ENCODE results near the gene MXI1.
A peak's percentile ranks its signal among the peaks of the same experiment; 100 is the strongest.

Gene MXI1

DNA sequence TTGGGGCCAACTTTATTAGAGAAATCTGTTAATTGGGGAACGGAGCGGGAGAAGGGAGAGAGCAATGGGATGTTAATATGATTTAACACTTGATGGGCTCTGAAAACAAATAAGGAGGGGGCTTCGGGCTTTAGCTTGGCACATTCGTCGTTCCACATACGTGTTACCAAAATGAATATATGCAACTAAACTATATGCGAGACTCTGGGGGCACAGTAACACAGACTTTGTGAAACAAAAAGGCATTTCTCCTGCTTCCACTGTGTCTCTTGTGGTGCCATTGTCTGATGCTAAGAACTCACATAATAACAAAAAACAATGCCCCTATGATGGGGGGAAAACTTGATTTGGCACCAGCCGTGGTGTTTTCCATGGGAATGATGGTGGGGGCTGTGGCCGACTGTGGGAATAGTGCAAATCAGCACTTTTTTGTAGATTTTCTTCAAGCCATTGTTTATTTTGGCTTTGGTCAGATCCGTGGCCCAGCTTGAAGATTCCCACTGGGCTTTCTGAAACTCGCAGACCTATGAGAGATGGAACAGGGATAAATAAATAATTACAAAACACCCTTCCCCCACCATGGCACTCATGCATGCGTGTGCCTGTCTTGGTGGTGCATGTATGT lies 2.2 kb upstream of the MXI1 start:
- ChIA-PET POLR2A (no interaction called here), CTCF (interaction anchor here (1.0 to 2.6 kb wide), 5 partner anchors 16 to 76 kb away, joined by 3 to 11 read pairs (median 6); no protein-coding TSS in a partner anchor)
- DNase-seq (ENCODE audit: extremely low spot score), result no peak
- TF ChIP-seq TARDBP (IDR thresholded peaks at IDR 0.05) (no peak), SP1 (IDR thresholded peaks at IDR 0.05) (no peak), LEF1 (IDR thresholded peaks at IDR 0.05; ENCODE audit: borderline replicate concordance) (no peak), L3MBTL2 (conservative IDR thresholded peaks at IDR 0.05) (no peak), ZNF384 (IDR thresholded peaks at IDR 0.05) (no peak), ELF4 (IDR thresholded peaks at IDR 0.05) (no peak), FOXA1 (IDR thresholded peaks at IDR 0.05) (no peak), NFRKB (IDR thresholded peaks at IDR 0.05) (no peak), BHLHE40 (IDR thresholded peaks at IDR 0.05; ENCODE audit: borderline replicate concordance) (no peak), CTBP1 (IDR thresholded peaks at IDR 0.05; ENCODE audit: borderline replicate concordance) (no peak), FOXM1 (IDR thresholded peaks at IDR 0.05; ENCODE audit: borderline replicate concordance) (no peak)
- TF ChIP-seq, protein P1, sequence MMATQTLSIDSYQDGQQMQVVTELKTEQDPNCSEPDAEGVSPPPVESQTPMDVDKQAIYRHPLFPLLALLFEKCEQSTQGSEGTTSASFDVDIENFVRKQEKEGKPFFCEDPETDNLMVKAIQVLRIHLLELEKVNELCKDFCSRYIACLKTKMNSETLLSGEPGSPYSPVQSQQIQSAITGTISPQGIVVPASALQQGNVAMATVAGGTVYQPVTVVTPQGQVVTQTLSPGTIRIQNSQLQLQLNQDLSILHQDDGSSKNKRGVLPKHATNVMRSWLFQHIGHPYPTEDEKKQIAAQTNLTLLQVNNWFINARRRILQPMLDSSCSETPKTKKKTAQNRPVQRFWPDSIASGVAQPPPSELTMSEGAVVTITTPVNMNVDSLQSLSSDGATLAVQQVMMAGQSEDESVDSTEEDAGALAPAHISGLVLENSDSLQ (IDR thresholded peaks at IDR 0.05), result no peak

DNA sequence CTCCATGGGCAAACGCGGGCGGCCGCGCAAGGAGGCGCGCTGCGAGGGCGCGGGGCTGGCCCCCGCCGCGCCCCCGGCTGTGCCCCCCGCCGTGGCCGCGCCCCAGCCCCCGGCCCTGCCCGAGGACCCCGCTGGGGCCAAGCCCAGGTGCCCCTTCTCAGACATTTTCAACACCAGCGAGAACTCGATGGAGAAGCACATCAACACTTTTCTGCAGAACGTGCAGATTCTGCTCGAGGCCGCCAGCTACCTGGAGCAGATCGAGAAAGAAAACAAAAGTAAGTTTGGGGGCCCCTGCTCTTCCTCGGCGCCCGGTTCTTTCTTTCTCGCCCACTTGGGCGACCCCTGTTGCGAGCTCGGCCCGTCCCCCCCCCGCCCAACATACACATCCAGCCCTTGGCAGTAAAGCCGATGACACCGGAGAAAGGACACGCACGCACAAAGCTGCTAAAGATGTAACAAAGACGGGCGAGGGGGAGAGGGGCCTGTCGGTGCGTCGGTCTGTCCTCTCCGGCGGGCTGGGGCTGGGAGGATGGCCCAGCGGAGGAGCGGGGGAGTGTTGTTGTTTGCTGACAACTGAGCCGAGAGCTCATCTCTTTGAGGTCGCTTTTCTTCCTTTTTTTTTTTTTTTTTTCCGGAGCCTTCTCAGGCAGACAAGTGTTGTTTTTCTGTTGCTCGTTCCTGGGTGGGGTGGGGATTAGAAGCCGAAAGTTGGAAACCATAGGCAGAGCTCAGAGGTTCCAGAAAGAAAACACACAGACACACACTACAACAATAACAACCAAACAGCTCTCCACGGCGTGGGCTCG lies 604 bp downstream of the MXI1 start:
- peak; percentile 42 for DNase-seq (ENCODE audit: extremely low spot score)
- TF ChIP-seq ARNT (IDR thresholded peaks at IDR 0.05) (no peak), L3MBTL2 (conservative IDR thresholded peaks at IDR 0.05) (peak; percentile 70)
- CTCF ChIA-PET, result interaction anchor here (0.6 to 1.6 kb wide), 6 partner anchors 39 to 134 kb away, joined by 3 to 7 read pairs (median 4); no protein-coding TSS in a partner anchor
- POLR2A ChIA-PET, result interaction anchor here (0.7 to 5.8 kb wide), 2 partner anchors 14 to 97 kb away, joined by 4 to 83 read pairs; partner anchors contain the start of gene SMNDC1

DNA sequence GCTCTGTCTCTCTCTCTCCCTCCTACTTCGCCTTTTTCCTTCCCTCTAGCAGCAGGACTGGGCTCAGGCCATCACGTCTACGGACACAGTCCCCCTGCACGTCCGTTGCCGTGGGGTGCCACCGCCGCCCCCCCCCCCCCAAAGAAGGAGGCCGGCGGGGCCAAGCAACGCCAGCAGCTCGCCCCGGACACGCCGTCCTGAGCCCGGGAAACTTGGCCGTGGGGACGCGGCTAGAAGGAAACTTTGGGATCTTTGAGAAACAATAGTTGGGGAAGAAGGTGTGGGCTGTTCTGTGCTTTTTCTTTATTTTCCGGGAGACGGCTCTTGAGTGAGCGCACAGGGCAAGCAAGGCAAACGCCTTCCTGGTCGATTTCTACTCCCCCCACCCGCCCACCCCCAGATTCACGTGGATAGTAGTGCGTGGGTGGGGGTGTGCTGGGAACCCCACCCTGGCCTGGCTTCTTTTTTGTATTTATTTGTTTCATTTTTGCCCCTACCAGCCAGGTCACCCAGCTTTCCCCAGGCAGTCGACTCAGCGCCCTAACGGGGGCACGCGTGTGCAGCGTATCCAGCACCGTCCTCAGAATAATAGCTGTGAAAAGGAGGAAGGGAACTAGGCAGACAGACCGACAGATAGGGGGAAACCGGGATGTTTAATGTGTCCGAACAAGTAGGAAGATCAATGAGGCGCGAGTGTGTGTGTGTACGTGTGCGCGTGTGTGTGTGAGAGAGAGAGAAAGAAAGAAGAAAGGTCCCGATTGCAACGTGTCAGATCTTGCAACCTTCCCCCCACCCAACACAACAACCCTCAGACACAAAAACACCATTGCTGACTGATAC lies 1.4 kb downstream of the MXI1 start:
- TF ChIP-seq TARDBP (IDR thresholded peaks at IDR 0.05), result 0 out of 2 replicates have a peak, but pooled peaks have one; percentile 33
- no peak for TF ChIP-seq L3MBTL2 (conservative IDR thresholded peaks at IDR 0.05)
- ChIA-PET POLR2A (interaction anchor here (0.7 to 5.8 kb wide), 4 partner anchors 13 to 96 kb away, joined by 4 to 83 read pairs (median 6); partner anchors contain the start of gene SMNDC1), CTCF (interaction anchor here (0.6 to 1.6 kb wide), 4 partner anchors 40 to 135 kb away, joined by 3 to 7 read pairs (median 4); no protein-coding TSS in a partner anchor)
- no peak for DNase-seq (ENCODE audit: extremely low spot score)

DNA sequence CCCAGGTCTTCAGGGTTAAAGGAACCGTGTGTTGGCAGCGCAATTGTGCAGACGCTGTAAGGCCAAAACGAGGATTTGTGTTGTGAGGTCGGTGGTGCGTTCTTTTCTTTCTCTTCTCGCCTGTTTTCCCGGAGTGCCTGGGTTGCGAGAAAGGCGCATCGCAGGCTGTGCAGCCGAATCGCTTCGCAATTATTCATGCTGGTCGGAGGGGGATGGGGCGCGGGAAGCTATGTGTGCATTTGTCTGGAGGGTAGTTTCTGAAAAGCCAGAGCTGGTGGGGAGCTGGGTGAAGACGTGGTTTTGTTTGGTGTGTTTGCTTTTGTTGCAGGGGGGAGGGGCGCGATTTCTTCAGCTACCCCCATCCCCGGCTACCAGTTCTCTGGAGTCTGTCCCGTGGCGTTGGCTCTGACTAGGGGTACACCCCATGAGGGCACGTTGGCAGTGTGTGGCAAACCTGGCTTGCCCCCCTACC lies 2.1 kb downstream of the MXI1 start:
- TF ChIP-seq L3MBTL2 (conservative IDR thresholded peaks at IDR 0.05) (peak; percentile 30; the same call in 1 of the 2 replicates), BHLHE40 (IDR thresholded peaks at IDR 0.05; ENCODE audit: borderline replicate concordance) (no peak)
- peak; percentile 57 for DNase-seq (ENCODE audit: extremely low spot score)
- POLR2A ChIA-PET, result interaction anchor here (1.0 to 5.8 kb wide), 7 partner anchors 12 to 96 kb away, joined by 4 to 83 read pairs (median 6); partner anchors contain the start of gene SMNDC1
- CTCF ChIA-PET, result interaction anchor here (0.6 to 1.6 kb wide), 4 partner anchors 11 to 98 kb away, joined by 3 to 7 read pairs (median 4); no protein-coding TSS in a partner anchor

DNA sequence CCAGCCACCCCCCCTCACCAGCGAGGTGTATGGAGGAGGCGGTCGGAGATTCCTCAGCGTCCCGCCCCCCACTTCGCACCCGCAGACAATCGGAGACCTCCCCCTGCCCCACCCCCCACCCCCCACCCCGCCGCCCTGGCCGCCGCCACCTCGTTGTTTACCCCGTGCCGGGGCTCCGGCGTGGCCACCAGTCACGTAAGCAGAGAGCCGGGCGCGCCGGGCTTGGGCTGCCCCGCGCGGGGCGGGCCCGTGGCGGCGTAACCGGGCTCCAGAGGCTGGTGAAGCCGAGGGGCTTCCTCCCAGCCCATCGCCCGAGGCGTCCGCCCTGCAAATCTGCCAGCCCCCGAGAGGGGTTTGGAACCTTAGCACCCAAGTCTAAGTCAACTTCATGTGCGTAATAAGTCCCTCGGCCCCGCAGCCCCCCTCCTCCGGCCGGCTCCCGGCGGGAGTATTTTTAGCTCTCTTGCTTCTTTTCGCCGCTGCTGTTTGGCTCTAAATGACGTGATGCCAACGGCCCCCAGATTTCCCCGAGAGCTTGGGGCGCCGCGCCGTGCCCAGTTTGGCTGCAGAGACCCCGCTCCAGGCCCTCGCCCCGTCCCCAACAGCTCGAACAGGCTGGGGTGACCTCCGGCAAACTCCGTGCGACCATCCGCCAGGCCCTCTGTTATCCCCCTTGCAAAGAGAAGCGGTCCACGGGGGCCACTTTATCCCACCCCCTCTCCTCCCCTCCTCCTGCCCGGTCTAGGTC lies 2.7 kb downstream of the MXI1 start:
- ChIA-PET POLR2A (interaction anchor here (0.6 to 5.8 kb wide), 10 partner anchors 11 to 95 kb away, joined by 3 to 83 read pairs (median 5); partner anchors contain the start of gene SMNDC1), CTCF (interaction anchor here (0.6 to 2.7 kb wide), 7 partner anchors 11 to 400 kb away, joined by 3 to 9 read pairs (median 3); no protein-coding TSS in a partner anchor)
- no peak for TF ChIP-seq L3MBTL2 (conservative IDR thresholded peaks at IDR 0.05)
- TF ChIP-seq ARNT (IDR thresholded peaks at IDR 0.05), result no peak
- no peak for TF ChIP-seq ELF4 (IDR thresholded peaks at IDR 0.05)
- TF ChIP-seq BHLHE40 (IDR thresholded peaks at IDR 0.05; ENCODE audit: borderline replicate concordance), result no peak
- no peak for TF ChIP-seq FOXM1 (IDR thresholded peaks at IDR 0.05; ENCODE audit: borderline replicate concordance)
- no peak for TF ChIP-seq HDGF (IDR thresholded peaks at IDR 0.05; ENCODE audit: borderline replicate concordance)
- no peak for TF ChIP-seq FOXK2 (IDR thresholded peaks at IDR 0.05)
- TF ChIP-seq TARDBP (IDR thresholded peaks at IDR 0.05), result no peak
- TF ChIP-seq, protein P1 (IDR thresholded peaks at IDR 0.05), result no peak
- no peak for TF ChIP-seq CTBP1 (IDR thresholded peaks at IDR 0.05; ENCODE audit: borderline replicate concordance)
- no peak for TF ChIP-seq NFRKB (IDR thresholded peaks at IDR 0.05)
- TF ChIP-seq LEF1 (IDR thresholded peaks at IDR 0.05; ENCODE audit: borderline replicate concordance), result no peak
- TF ChIP-seq SP1 (IDR thresholded peaks at IDR 0.05), result no peak
- no peak for TF ChIP-seq FOXA1 (IDR thresholded peaks at IDR 0.05)
- TF ChIP-seq SUZ12 (IDR thresholded peaks at IDR 0.05), result no peak
- no peak for TF ChIP-seq ZNF384 (IDR thresholded peaks at IDR 0.05)
- DNase-seq (ENCODE audit: extremely low spot score), result peak; percentile 43
